Choroid plexus epithelial cell (primary cell): Measurements from ENCODE around the gene UNC5C.

Source experiments
- DNase-seq: peaks from one replicate; pipeline ENCODE4 v3.0.0-alpha.2; 2010; ENCODE audit warnings: low read depth
- H3K4me3 ChIP-seq: 2 replicates; pipeline ENCODE4 v1.5.1; 2011; ENCODE audit warnings: low read depth, mild to moderate bottlenecking, control low read depth, low read length, moderate library complexity
- CTCF ChIP-seq: conservative IDR thresholded peaks from 2 replicates; pipeline ENCODE4 v1.5.1; 2011; ENCODE audit warnings: low read depth, mild to moderate bottlenecking, control low read depth, inconsistent platforms, low read length, moderate library complexity

Gene UNC5C

GRCh38 chr4:95198961-95199360 lies 349.8 kb downstream of the UNC5C start:
- no peak for DNase-seq
- TF ChIP-seq CTCF, result no peak
- H3K4me3 ChIP-seq, result no peak overlapping the region

- H3K4me3 ChIP-seq, result no peak overlapping the region
- TF ChIP-seq CTCF, result no peak
- DNase-seq, result no peak
These were observed 351.4 kb downstream of the UNC5C start for GRCh38 chr4:95197353-95197752.

- no peak for TF ChIP-seq CTCF
- no peak overlapping the region for H3K4me3 ChIP-seq
- DNase-seq, result peak; percentile 8
These were observed 355.2 kb downstream of the UNC5C start for GRCh38 chr4:95193391-95194224.

- H3K4me3 ChIP-seq, result no peak overlapping the region
- DNase-seq, result no peak
- no peak for TF ChIP-seq CTCF
These were observed 357.2 kb downstream of the UNC5C start for GRCh38 chr4:95191537-95191936.

DNA sequence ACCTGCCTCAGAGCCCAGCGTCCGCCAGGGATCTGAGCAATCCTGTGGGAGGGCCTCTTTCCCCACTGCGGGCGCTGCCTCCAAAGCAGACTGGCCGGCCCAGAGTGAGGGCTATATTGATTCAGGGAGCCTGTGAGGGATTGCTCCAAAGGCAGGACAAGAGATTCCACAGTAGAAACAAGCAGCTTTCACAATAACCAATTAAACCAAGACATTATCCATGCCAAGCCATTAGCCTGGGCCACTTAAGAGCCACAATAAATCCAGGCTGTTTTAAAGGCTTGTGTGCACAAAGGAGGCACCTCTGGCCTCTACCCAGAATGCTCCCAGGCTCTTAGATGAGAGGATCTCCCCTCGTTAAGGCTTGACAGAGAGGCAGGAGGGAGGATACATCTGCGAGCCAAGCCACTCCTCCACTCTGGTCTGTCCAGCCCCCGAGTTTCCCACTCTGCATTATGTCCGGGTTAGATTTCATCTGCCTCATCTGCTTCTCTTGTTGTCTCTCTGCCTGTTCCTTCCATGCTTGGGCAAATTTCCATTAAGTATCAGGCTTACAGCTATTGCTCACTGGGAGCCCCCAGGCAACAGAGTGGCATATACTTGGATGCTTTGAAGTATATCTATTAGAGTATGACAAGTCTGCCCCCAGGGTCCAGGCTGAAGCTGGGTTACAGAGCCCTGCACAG lies 357.9 kb downstream of the UNC5C start:
- DNase-seq, result peak; percentile 16
- H3K4me3 ChIP-seq, result no peak overlapping the region
- TF ChIP-seq CTCF, result no peak

DNA sequence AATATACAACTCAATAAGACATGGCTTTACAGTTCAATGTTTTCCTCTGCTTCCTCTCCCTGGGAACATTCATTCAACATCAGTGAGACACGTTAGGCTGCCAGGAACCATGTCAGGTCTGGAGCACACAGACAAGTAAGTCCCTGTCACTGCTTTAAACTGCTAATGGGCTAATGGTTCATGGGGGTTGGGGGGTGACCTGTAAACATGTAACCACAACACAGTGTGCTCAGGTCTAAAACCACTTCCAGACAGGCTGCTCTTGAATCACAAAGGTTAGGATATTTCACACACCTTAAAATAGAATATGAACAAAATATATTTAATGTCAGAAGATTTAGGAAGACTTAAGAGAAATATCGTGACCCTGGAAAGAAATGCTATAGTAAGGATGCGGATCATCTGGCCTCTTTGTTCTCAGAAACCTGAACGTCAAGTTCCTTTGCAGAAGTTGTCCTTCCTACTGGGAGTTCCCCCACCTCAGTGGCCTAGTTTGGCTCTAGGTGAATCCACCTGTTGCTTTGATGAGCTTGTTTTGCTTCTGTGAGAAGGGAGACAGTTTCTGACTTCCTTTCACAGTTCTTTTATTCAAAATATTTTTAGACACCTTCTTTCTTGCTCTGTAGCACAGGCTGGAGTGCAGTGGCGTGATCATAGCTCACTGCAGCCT lies 359.9 kb downstream of the UNC5C start:
- TF ChIP-seq CTCF, result no peak
- no peak for DNase-seq
- no peak overlapping the region for H3K4me3 ChIP-seq
